ENCODE measurements around the gene TCF4. TPM values are rescaled to one million over a fixed set of nuclear protein-coding genes. Genes with fewer than 3 reads are reported as not detected.

TCF4 gene
- total and polyA plus RNA-seq, 2 of the 13 experiments (the other 11 are each of a cell fraction or from before 2014, with no cell fraction given): not detected

- no peaks in the 10 kb centered on the region for H3K27me3 ChIP-seq (ENCODE audit: control insufficient read depth in 1 of 2, insufficient read depth in 2 of 2, low read length in 2 of 2)
- TF ChIP-seq ZNF224 (CRISPR knock-in tag; IDR thresholded peaks at IDR 0.05) (no peak), ZNF781 (CRISPR knock-in tag; IDR thresholded peaks at IDR 0.05; ENCODE audit: borderline replicate concordance, not compliant biosample characterization) (no peak), ZNF614 (CRISPR knock-in tag; IDR thresholded peaks at IDR 0.05; ENCODE audit: borderline replicate concordance) (no peak), BCL6 (CRISPR knock-in tag; IDR thresholded peaks at IDR 0.05) (no peak), U2AF1 (optimal IDR thresholded peaks at IDR 0.05; ENCODE audit: low read depth, low read length) (no peak), ELF4 (CRISPR knock-in tag; IDR thresholded peaks at IDR 0.05; ENCODE audit: borderline replicate concordance) (no peak), ZNF142 (CRISPR knock-in tag; IDR thresholded peaks at IDR 0.05) (no peak)
- BruUV-seq (replicated peaks): no TSS peak
- no peak overlapping the region for H3K27ac ChIP-seq (ENCODE audit: extremely low read length, insufficient read depth, low read length)
- H3K4me3 ChIP-seq (replicated peaks in 1 of 3; ENCODE audit: insufficient read depth in 1 of 3, low read depth in 2 of 3, low read length in 3 of 3): no peak overlapping the region
- DNase-seq (ENCODE audit: low spot score): no peak
- H3K4me2 ChIP-seq (ENCODE audit: low read depth, low read length): no peak overlapping the region
- 0% methylated on average over 1 of the region's 1 CpG for WGBS (ENCODE audit: low lambda C conversion rate)
- H4K20me1 ChIP-seq (ENCODE audit: insufficient read depth, low read length): no peaks in the 10 kb centered on the region
- intact Hi-C loops (cut with micrococcal nuclease; ENCODE audit: unreplicated experiment) (no loop called here), in situ Hi-C loops (cut with HindIII; ENCODE audit: extremely low pct_ligation_motif_present, low pct_unique_long_range_greater_than_20kb) (no loop called here)
- ChIA-PET POLR2A (no interaction called here), CTCF (ENCODE audit: low intra/inter-chr PET ratio, low total read pairs) (no interaction called here)
- no peak overlapping the region for H3K9ac ChIP-seq (ENCODE audit: insufficient read depth, low read depth, low read length)
- no peaks in the 10 kb centered on the region for H3K4me1 ChIP-seq (ENCODE audit: insufficient read depth, low read length)
- no peaks in the 10 kb centered on the region for H3K79me2 ChIP-seq (ENCODE audit: insufficient read depth, low read length)
- ATAC-seq: no peak
- no peaks in the 10 kb centered on the region for H3K9me3 ChIP-seq (ENCODE audit: low read length)
- no peak for FAIRE-seq
- H3K36me3 ChIP-seq (replicated peaks in 1 of 2; ENCODE audit: control insufficient read depth in 1 of 2, insufficient read depth in 2 of 2, low read length in 2 of 2): no peaks in the 10 kb centered on the region
- no peak overlapping the region for H2AFZ ChIP-seq (ENCODE audit: low read length)
Measured at GRCh38 chr18:55360061-55360460, 227.9 kb downstream of the TCF4 start.

Measured in HepG2 (cell line).